HL-60 (cell line): ENCODE data around the gene LVRN.
A peak's percentile ranks its signal among the peaks of the same experiment; 100 is the strongest.

ENCODE experiments used
- DNase-seq, 2 experiments: peaks; one replicate each; pipeline ENCODE4 v3.0.0-alpha.2; 2010 to 2020; ENCODE audit warnings: low read depth in 1 of 2, low spot score in 1 of 2
- H3K27ac ChIP-seq: fragments of 250-450 bp; sonication (Bioruptor Pico); replicated peaks from 2 replicates; pipeline ENCODE4 v1.5.1; 2020; ENCODE audit warnings: mild to moderate bottlenecking, moderate library complexity
- H3K27me3 ChIP-seq: fragments of 250-450 bp; sonication (Bioruptor Pico); 2 replicates; pipeline ENCODE4 v1.5.1; 2021; ENCODE audit warnings: mild to moderate bottlenecking, moderate library complexity; ENCODE audit not compliant: insufficient read depth, poor library complexity, severe bottlenecking
- H3K4me3 ChIP-seq: replicated peaks from 2 replicates; pipeline ENCODE4 v1.5.1; 2011; ENCODE audit warnings: mild to moderate bottlenecking, control low read depth, low read length; ENCODE audit not compliant: insufficient read depth
- GABPA ChIP-seq: IDR thresholded peaks from 2 replicates; pipeline ENCODE4 v1.6.1; 2012; ENCODE audit warnings: low read depth
- POLR2AphosphoS5 ChIP-seq: IDR thresholded peaks from 2 replicates; pipeline ENCODE4 v1.6.1; 2012; ENCODE audit warnings: low read depth
- REST ChIP-seq: IDR thresholded peaks from 2 replicates; pipeline ENCODE4 v1.6.1; 2012; ENCODE audit warnings: low read depth; ENCODE audit not compliant: insufficient replicate concordance
- SPI1 ChIP-seq: IDR thresholded peaks from 2 replicates; pipeline ENCODE4 v1.6.1; 2012; ENCODE audit warnings: low read depth, mild to moderate bottlenecking, borderline replicate concordance
- TF ChIP-seq, protein P1 (sequence below): IDR thresholded peaks from one replicate; pipeline ENCODE4 v1.5.1; 2011; ENCODE audit warnings: low read length, control low read depth, inconsistent platforms; ENCODE audit not compliant: insufficient read depth

Gene LVRN

DNA sequence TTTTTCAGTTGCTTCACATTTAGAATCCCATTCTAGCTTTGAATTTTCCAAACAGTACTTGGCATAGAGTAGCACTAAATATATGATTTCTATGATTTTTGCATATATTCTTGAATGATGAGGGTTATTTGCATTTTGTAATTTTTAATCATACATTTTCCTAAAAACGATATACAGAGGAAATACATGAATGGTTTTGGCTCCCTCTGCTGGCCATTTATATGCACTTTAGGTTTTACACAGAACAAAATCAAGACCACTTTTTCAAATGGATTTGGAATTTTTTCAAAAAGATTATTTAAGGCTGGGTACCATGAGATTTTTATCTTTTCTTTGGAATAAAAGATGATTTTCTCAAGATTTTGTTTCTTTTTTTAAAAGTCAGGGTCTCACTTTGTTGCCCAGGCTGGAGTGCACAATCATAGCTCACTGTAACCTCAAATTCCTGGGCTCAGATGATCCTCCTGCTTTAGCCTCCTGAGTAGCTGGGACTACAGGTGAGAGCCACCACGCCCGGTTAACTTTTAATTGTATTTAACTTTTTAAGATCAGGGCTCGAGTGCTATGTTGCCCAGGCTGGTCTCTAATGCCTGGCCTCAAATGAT is 105.9 kb downstream of the LVRN start:
- Histone ChIP-seq H3K4me3 (no peak overlapping the region), H3K27me3 (no peaks in the 10 kb centered on the region), H3K27ac (no peak overlapping the region)
- TF ChIP-seq POLR2AphosphoS5 (no peak), REST (no peak), SPI1 (no peak), GABPA (no peak)
- TF ChIP-seq, protein P1, sequence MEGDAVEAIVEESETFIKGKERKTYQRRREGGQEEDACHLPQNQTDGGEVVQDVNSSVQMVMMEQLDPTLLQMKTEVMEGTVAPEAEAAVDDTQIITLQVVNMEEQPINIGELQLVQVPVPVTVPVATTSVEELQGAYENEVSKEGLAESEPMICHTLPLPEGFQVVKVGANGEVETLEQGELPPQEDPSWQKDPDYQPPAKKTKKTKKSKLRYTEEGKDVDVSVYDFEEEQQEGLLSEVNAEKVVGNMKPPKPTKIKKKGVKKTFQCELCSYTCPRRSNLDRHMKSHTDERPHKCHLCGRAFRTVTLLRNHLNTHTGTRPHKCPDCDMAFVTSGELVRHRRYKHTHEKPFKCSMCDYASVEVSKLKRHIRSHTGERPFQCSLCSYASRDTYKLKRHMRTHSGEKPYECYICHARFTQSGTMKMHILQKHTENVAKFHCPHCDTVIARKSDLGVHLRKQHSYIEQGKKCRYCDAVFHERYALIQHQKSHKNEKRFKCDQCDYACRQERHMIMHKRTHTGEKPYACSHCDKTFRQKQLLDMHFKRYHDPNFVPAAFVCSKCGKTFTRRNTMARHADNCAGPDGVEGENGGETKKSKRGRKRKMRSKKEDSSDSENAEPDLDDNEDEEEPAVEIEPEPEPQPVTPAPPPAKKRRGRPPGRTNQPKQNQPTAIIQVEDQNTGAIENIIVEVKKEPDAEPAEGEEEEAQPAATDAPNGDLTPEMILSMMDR, result no peak
- DNase-seq, result peak in 1 of 2 experiments; percentile 14

DNA sequence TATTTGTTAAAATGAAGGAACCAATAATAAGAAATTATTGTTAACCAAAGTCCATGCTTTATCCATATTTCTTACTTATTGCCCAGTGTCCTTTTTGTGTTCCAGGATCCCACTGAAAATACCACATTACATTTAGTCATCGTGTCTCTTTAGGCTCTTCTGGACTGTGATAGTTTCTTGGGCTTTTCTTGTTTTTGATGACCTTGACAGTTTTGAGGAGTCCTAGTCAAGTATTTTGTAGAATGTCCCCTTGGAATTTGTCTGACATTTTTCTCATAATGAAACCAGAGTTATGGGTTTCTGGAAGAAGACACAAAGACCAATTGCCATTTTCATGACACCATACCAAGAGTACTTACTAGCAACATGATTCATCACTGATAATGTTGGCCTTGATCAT is 108.9 kb downstream of the LVRN start:
- H3K4me3 ChIP-seq, result no peak overlapping the region
- TF ChIP-seq REST (no peak), GABPA (no peak), POLR2AphosphoS5 (no peak), SPI1 (no peak)
- TF ChIP-seq, protein P1, result no peak
- no peak overlapping the region for H3K27ac ChIP-seq
- no peaks in the 10 kb centered on the region for H3K27me3 ChIP-seq
- no peak for DNase-seq

DNA sequence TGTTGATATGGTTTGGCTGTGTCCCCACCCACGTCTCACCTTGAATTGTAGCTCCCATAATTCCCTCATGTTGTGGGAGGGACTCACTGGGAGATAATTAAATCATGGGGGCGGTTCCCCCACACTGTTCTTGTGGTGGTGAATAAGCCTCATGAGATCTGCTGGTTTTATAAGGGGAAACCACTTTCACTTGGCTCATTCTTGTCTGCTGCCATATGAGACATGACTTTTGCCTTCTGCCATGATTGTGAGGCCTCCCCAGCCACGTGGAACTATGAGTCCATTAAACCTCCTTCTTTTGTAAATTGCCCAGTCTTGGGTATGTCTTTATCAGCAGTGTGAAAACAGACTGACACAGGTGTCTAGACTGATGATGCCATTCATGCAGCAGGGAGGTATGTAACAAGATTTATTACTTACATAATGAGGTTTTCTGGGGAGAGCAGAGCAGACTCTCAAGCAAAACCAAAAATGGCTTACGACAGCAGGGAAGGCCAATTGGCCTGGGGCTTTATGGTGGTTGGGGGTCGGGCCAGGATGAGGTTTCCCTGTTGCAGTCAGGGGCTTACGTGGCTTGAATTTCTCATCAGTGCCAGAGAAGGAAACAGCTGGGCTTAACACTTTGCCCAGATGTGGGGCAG is 113.0 kb downstream of the LVRN start:
- DNase-seq, result no peak
- H3K27me3 ChIP-seq, result no peaks in the 10 kb centered on the region
- no peak overlapping the region for H3K4me3 ChIP-seq
- no peak overlapping the region for H3K27ac ChIP-seq
- no peak for TF ChIP-seq POLR2AphosphoS5
- no peak for TF ChIP-seq GABPA
- TF ChIP-seq REST, result no peak
- no peak for TF ChIP-seq SPI1
- TF ChIP-seq, protein P1, result no peak
